ENCODE data around the gene STXBP6. TPM values are rescaled to one million over a fixed set of nuclear protein-coding genes. Genes with fewer than 3 reads are reported as not detected.
A peak's percentile ranks its signal among the peaks of the same experiment; 100 is the strongest.

Gene STXBP6
- total and polyA plus RNA-seq, 2 of the 13 experiments (the other 11 are each of a cell fraction or from before 2014, with no cell fraction given): 35.3 to 42.8 TPM

DNA sequence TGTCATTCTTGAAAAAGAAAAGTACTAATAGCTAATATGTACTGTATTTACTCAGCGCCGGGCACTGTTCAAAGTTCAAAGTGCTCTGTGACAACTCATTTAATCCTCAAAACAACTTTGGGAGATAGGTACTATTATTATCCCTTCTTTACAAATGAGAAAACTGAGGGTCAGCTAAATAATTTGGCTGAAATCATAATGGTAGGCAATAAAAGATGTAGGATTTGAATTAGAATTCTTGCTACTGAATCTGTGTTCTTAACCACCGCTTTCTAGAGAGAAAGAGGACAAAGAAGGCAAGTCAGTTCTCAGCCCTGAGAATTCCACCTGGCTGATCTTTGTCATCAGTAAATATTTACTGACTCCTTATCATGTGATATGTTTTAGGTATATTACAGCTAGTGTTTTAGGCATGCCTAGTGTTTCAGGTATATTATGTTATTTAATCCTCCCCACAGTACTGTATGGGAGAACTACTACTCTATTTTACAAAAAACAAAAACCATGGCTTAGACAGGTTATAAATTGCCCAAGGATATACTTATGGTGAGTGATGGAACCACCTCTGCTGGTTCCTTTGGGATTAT is 210.2 kb downstream of the STXBP6 start (continued):
- TF ChIP-seq, protein P1, sequence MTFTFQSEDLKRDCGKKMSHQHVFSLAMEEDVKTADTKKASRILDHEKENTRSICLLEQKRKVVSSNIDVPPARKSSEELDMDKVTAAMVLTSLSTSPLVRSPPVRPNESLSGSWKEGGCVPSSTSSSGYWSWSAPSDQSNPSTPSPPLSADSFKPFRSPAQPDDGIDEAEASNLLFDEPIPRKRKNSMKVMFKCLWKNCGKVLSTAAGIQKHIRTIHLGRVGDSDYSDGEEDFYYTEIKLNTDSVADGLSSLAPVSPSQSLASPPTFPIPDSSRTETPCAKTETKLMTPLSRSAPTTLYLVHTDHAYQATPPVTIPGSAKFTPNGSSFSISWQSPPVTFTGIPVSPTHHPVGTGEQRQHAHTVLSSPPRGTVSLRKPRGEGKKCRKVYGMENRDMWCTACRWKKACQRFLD (CRISPR knock-in tag; IDR thresholded peaks at IDR 0.05; ENCODE audit: borderline replicate concordance): no peak
- 0 out of 2 replicates have a peak, but pooled peaks have one; percentile 22 for TF ChIP-seq HBP1 (CRISPR knock-in tag; IDR thresholded peaks at IDR 0.05; ENCODE audit: low read depth)
- peak in 1 of 2 experiments; percentile 44; a peak in 1 of 4 replicates for TF ChIP-seq POLR2A (IDR thresholded peaks at IDR 0.05; ENCODE audit: insufficient read depth in 1 of 2, low read depth in 2 of 2, low read length in 2 of 2)
- TF ChIP-seq ZNF143 (CRISPR knock-in tag; IDR thresholded peaks at IDR 0.05): no peak
- TF ChIP-seq KLF9 (CRISPR knock-in tag; IDR thresholded peaks at IDR 0.05; ENCODE audit: low read depth): no peak
- no peak; the same call in 1 of the 2 replicates for TF ChIP-seq GATAD1 (CRISPR knock-in tag; IDR thresholded peaks at IDR 0.05)
- no peak for TF ChIP-seq RFX3 (CRISPR knock-in tag; IDR thresholded peaks at IDR 0.05)
- TF ChIP-seq, protein P2, sequence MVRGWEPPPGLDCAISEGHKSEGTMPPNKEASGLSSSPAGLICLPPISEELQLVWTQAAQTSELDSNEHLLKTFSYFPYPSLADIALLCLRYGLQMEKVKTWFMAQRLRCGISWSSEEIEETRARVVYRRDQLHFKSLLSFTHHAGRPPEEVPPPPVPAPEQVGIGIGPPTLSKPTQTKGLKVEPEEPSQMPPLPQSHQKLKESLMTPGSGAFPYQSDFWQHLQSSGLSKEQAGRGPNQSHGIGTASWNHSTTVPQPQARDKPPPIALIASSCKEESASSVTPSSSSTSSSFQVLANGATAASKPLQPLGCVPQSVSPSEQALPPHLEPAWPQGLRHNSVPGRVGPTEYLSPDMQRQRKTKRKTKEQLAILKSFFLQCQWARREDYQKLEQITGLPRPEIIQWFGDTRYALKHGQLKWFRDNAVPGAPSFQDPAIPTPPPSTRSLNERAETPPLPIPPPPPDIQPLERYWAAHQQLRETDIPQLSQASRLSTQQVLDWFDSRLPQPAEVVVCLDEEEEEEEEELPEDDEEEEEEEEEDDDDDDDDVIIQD (CRISPR knock-in tag; IDR thresholded peaks at IDR 0.05; ENCODE audit: low read depth): peak; percentile 96
- peak; percentile 58; the same call in 1 of the 2 replicates for TF ChIP-seq KLF6 (CRISPR knock-in tag; IDR thresholded peaks at IDR 0.05)
- TF ChIP-seq, protein P3, sequence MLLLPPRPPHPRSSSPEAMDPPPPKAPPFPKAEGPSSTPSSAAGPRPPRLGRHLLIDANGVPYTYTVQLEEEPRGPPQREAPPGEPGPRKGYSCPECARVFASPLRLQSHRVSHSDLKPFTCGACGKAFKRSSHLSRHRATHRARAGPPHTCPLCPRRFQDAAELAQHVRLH (CRISPR knock-in tag; IDR thresholded peaks at IDR 0.05; ENCODE audit: borderline replicate concordance, low read depth): no peak; the same call in 1 of the 2 replicates
- TF ChIP-seq, protein P4, sequence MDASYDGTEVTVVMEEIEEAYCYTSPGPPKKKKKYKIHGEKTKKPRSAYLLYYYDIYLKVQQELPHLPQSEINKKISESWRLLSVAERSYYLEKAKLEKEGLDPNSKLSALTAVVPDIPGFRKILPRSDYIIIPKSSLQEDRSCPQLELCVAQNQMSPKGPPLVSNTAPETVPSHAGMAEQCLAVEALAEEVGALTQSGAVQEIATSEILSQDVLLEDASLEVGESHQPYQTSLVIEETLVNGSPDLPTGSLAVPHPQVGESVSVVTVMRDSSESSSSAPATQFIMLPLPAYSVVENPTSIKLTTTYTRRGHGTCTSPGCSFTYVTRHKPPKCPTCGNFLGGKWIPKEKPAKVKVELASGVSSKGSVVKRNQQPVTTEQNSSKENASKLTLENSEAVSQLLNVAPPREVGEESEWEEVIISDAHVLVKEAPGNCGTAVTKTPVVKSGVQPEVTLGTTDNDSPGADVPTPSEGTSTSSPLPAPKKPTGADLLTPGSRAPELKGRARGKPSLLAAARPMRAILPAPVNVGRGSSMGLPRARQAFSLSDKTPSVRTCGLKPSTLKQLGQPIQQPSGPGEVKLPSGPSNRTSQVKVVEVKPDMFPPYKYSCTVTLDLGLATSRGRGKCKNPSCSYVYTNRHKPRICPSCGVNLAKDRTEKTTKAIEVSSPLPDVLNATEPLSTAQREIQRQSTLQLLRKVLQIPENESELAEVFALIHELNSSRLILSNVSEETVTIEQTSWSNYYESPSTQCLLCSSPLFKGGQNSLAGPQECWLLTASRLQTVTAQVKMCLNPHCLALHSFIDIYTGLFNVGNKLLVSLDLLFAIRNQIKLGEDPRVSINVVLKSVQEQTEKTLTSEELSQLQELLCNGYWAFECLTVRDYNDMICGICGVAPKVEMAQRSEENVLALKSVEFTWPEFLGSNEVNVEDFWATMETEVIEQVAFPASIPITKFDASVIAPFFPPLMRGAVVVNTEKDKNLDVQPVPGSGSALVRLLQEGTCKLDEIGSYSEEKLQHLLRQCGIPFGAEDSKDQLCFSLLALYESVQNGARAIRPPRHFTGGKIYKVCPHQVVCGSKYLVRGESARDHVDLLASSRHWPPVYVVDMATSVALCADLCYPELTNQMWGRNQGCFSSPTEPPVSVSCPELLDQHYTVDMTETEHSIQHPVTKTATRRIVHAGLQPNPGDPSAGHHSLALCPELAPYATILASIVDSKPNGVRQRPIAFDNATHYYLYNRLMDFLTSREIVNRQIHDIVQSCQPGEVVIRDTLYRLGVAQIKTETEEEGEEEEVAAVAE (CRISPR knock-in tag; IDR thresholded peaks at IDR 0.05; ENCODE audit: borderline replicate concordance): peak; percentile 78; the same call in 1 of the 2 replicates
- no peak for TF ChIP-seq ZSCAN29 (CRISPR knock-in tag; conservative IDR thresholded peaks at IDR 0.05)
- TF ChIP-seq, protein P5, sequence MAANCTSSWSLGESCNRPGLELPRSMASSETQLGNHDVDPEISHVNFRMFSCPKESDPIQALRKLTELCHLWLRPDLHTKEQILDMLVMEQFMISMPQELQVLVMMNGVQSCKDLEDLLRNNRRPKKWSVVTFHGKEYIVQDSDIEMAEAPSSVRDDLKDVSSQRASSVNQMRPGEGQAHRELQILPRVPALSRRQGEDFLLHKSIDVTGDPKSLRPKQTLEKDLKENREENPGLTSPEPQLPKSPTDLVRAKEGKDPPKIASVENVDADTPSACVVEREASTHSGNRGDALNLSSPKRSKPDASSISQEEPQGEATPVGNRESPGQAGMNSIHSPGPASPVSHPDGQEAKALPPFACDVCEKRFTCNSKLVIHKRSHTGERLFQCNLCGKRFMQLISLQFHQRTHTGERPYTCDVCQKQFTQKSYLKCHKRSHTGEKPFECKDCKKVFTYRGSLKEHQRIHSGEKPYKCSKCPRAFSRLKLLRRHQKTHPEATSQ (CRISPR knock-in tag; IDR thresholded peaks at IDR 0.05; ENCODE audit: borderline replicate concordance): peak; percentile 15; the same call in 1 of the 2 replicates
- TF ChIP-seq U2AF2 (IDR thresholded peaks at IDR 0.05; ENCODE audit: low read depth, low read length): no peak
- TF ChIP-seq, protein P6, sequence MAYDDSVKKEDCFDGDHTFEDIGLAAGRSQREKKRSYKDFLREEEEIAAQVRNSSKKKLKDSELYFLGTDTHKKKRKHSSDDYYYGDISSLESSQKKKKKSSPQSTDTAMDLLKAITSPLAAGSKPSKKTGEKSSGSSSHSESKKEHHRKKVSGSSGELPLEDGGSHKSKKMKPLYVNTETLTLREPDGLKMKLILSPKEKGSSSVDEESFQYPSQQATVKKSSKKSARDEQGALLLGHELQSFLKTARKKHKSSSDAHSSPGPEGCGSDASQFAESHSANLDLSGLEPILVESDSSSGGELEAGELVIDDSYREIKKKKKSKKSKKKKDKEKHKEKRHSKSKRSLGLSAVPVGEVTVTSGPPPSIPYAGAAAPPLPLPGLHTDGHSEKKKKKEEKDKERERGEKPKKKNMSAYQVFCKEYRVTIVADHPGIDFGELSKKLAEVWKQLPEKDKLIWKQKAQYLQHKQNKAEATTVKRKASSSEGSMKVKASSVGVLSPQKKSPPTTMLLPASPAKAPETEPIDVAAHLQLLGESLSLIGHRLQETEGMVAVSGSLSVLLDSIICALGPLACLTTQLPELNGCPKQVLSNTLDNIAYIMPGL (CRISPR knock-in tag; IDR thresholded peaks at IDR 0.05; ENCODE audit: borderline replicate concordance in 1 of 2, low read depth in 1 of 2): peak in 1 of 2 experiments; percentile 35; a peak in 1 of 4 replicates
- TF ChIP-seq ZFX (CRISPR knock-in tag; IDR thresholded peaks at IDR 0.05; ENCODE audit: low read depth): no peak
- TF ChIP-seq ZNF672 (CRISPR knock-in tag; IDR thresholded peaks at IDR 0.05): no peak

Data from HepG2 (cell line).